ENCODE measurements around the gene TCF15. TPM values are rescaled to one million over a fixed set of nuclear protein-coding genes. Genes with fewer than 3 reads are reported as not detected.

TCF15 gene
- total and polyA plus RNA-seq, 2 of the 13 experiments (the other 11 are each of a cell fraction or from before 2014, with no cell fraction given): not detected

DNA sequence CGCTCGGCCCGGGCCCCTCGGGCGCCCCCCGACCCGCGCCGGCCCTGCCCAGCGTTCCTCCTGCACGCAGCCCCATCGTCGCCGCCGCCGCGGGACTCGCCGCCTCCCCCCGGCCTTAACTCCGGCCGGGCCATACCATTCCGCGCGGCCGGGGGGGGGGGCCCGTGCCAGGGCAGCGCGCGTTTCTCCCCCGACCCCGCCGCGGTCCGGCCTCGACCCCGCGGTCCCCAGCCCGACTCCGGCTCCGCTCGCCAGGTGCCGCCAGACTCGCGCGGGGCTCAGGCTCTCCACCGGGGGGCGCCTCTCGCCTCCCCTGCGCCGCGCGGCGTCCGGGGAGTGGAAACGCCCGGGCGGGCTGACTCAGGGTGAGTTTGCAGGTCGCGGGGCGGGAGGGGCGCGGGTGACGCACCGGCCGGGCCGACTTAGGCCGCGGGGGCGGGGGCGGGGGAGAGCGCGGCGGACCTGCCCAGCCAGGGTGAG lies 43.0 kb upstream of the TCF15 start, which contains the start of gene SRXN1 (continued):
- TF ChIP-seq ZNF775 (CRISPR knock-in tag; IDR thresholded peaks at IDR 0.05; ENCODE audit: borderline replicate concordance) (0 out of 2 replicates have a peak, but pooled peaks have one; percentile 41), ZNF749 (CRISPR knock-in tag; IDR thresholded peaks at IDR 0.05; ENCODE audit: borderline replicate concordance) (no peak; the same call in none of the 2 replicates), MXI1 (IDR thresholded peaks at IDR 0.05; ENCODE audit: borderline replicate concordance, low read depth, low read length) (peak; percentile 72), SIX1 (CRISPR knock-in tag; IDR thresholded peaks at IDR 0.05; ENCODE audit: borderline replicate concordance) (no peak), SALL1 (CRISPR knock-in tag; IDR thresholded peaks at IDR 0.05) (peak; percentile 22; the same call in 1 of the 2 replicates), ZNF598 (CRISPR knock-in tag; IDR thresholded peaks at IDR 0.05; ENCODE audit: borderline replicate concordance) (no peak), MEIS1 (CRISPR knock-in tag; IDR thresholded peaks at IDR 0.05; ENCODE audit: borderline replicate concordance) (no peak), ZNF563 (CRISPR knock-in tag; IDR thresholded peaks at IDR 0.05) (peak; percentile 98), ZBTB49 (CRISPR knock-in tag; IDR thresholded peaks at IDR 0.05; ENCODE audit: borderline replicate concordance) (no peak), BCL6 (CRISPR knock-in tag; IDR thresholded peaks at IDR 0.05) (peak; percentile 39; the same call in 1 of the 2 replicates), ZNF609 (CRISPR knock-in tag; IDR thresholded peaks at IDR 0.05; ENCODE audit: borderline replicate concordance) (no peak), ZNF614 (CRISPR knock-in tag; IDR thresholded peaks at IDR 0.05; ENCODE audit: borderline replicate concordance) (peak; percentile 66; the same call in 1 of the 2 replicates)
- TF ChIP-seq, protein P1, sequence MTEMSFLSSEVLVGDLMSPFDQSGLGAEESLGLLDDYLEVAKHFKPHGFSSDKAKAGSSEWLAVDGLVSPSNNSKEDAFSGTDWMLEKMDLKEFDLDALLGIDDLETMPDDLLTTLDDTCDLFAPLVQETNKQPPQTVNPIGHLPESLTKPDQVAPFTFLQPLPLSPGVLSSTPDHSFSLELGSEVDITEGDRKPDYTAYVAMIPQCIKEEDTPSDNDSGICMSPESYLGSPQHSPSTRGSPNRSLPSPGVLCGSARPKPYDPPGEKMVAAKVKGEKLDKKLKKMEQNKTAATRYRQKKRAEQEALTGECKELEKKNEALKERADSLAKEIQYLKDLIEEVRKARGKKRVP (CRISPR knock-in tag; IDR thresholded peaks at IDR 0.05): peak in 1 of 2 experiments; percentile 66; a peak in 1 of 4 replicates
- TF ChIP-seq, protein P2, sequence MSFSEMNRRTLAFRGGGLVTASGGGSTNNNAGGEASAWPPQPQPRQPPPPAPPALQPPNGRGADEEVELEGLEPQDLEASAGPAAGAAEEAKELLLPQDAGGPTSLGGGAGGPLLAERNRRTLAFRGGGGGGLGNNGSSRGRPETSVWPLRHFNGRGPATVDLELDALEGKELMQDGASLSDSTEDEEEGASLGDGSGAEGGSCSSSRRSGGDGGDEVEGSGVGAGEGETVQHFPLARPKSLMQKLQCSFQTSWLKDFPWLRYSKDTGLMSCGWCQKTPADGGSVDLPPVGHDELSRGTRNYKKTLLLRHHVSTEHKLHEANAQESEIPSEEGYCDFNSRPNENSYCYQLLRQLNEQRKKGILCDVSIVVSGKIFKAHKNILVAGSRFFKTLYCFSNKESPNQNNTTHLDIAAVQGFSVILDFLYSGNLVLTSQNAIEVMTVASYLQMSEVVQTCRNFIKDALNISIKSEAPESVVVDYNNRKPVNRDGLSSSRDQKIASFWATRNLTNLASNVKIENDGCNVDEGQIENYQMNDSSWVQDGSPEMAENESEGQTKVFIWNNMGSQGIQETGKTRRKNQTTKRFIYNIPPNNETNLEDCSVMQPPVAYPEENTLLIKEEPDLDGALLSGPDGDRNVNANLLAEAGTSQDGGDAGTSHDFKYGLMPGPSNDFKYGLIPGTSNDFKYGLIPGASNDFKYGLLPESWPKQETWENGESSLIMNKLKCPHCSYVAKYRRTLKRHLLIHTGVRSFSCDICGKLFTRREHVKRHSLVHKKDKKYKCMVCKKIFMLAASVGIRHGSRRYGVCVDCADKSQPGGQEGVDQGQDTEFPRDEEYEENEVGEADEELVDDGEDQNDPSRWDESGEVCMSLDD (CRISPR knock-in tag; IDR thresholded peaks at IDR 0.05; ENCODE audit: borderline replicate concordance): peak; percentile 85
- TF ChIP-seq, protein P3, sequence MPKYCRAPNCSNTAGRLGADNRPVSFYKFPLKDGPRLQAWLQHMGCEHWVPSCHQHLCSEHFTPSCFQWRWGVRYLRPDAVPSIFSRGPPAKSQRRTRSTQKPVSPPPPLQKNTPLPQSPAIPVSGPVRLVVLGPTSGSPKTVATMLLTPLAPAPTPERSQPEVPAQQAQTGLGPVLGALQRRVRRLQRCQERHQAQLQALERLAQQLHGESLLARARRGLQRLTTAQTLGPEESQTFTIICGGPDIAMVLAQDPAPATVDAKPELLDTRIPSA (CRISPR knock-in tag; IDR thresholded peaks at IDR 0.05; ENCODE audit: borderline replicate concordance): no peak

All from HepG2 (cell line).